Upper lobe of left lung (tissue), 4 donors: ENCODE measurements around the gene MTFR1L.

ENCODE experiments used
- CTCF ChIP-seq, 6 experiments: fragments of 450-650 bp in 4 of 6; fragments of 200-600 bp in 2 of 6; sonication (generic) in 2 of 6; IDR thresholded peaks; one replicate each; pipeline ENCODE4 v1.5.1; 2016 to 2019; ENCODE audit warnings: antibody characterized with exemption in 6 of 6
- EP300 ChIP-seq, 4 donors: sonication (generic); formaldehyde crosslinking; IDR thresholded peaks; one replicate each; pipeline ENCODE4 v1.5.1; 2017; ENCODE audit warnings: antibody characterized with exemption in 4 of 4, control low read depth in 2 of 4
- POLR2A ChIP-seq, 4 donors: fragments of 450-650 bp; IDR thresholded peaks; one replicate each; pipeline ENCODE4 v1.5.1; 2016 to 2017; ENCODE audit warnings: antibody characterized with exemption in 4 of 4, mild to moderate bottlenecking in 2 of 4

- TF ChIP-seq POLR2A (IDR thresholded peaks at IDR 0.05) (no peak), EP300 (IDR thresholded peaks at IDR 0.05) (no peak), CTCF (IDR thresholded peaks at IDR 0.05) (no peak)
Observed at GRCh38 chr1:25772692-25773245, 47.0 kb upstream of the MTFR1L start.
